ENCODE results near the gene JAML.

The JAML gene

GRCh38 chr11:118224511-118225188 lies at the start of gene JAML:
Gene JAML, minus strand, starts transcription at chr11:118225011. Its CDS starts 10,145 bp downstream, at chr11:118214866.
- DNase-seq = no peak

GRCh38 chr11:118274186-118274585 lies 49.4 kb upstream of the JAML start:
- no peak for DNase-seq

GRCh38 chr11:118272001-118272400 lies 47.2 kb upstream of the JAML start:
- DNase-seq = no peak

- DNase-seq = no peak
These were observed 42.7 kb upstream of the JAML start for GRCh38 chr11:118267486-118267885.

GRCh38 chr11:118265954-118266353 lies 41.1 kb upstream of the JAML start:
- DNase-seq = no peak

GRCh38 chr11:118264569-118265465 lies 40.0 kb upstream of the JAML start:
- DNase-seq = no peak

- DNase-seq = no peak
These were observed 39.1 kb upstream of the JAML start, which contains the start of gene MPZL2 for GRCh38 chr11:118263695-118264568. Gene MPZL2, minus strand, starts transcription at chr11:118264297. Its CDS starts 144 bp downstream, at chr11:118264153.

GRCh38 chr11:118263112-118263511 lies 38.3 kb upstream of the JAML start:
- no peak for DNase-seq

- DNase-seq = no peak
These were observed 35.5 kb upstream of the JAML start for GRCh38 chr11:118260353-118260752.

- DNase-seq = no peak
These were observed 34.3 kb upstream of the JAML start for GRCh38 chr11:118259138-118259537.

GRCh38 chr11:118258410-118258809 lies 33.6 kb upstream of the JAML start:
- peak; percentile 3 for DNase-seq

- no peak for DNase-seq
These were observed 27.9 kb upstream of the JAML start for GRCh38 chr11:118252688-118253087.

- DNase-seq = peak; percentile 9
These were observed 27.2 kb upstream of the JAML start, which contains the start of gene MPZL3 for GRCh38 chr11:118251858-118252652. Gene MPZL3, minus strand, starts transcription at chr11:118252365. Its CDS starts 71 bp downstream, at chr11:118252294.

- DNase-seq = no peak
These were observed 22.2 kb upstream of the JAML start for GRCh38 chr11:118247041-118247440.

- DNase-seq = no peak
These were observed 21.2 kb upstream of the JAML start for GRCh38 chr11:118245936-118246562.

GRCh38 chr11:118243993-118244762 lies 19.4 kb upstream of the JAML start:
- DNase-seq = no peak

GRCh38 chr11:118243161-118243560 lies 18.4 kb upstream of the JAML start:
- no peak for DNase-seq

GRCh38 chr11:118241764-118242098 lies 16.9 kb upstream of the JAML start:
- no peak for DNase-seq

GRCh38 chr11:118240999-118241763 lies 16.4 kb upstream of the JAML start:
- no peak for DNase-seq
